Measurements from ENCODE around the gene RPL31.

The RPL31 gene

DNA sequence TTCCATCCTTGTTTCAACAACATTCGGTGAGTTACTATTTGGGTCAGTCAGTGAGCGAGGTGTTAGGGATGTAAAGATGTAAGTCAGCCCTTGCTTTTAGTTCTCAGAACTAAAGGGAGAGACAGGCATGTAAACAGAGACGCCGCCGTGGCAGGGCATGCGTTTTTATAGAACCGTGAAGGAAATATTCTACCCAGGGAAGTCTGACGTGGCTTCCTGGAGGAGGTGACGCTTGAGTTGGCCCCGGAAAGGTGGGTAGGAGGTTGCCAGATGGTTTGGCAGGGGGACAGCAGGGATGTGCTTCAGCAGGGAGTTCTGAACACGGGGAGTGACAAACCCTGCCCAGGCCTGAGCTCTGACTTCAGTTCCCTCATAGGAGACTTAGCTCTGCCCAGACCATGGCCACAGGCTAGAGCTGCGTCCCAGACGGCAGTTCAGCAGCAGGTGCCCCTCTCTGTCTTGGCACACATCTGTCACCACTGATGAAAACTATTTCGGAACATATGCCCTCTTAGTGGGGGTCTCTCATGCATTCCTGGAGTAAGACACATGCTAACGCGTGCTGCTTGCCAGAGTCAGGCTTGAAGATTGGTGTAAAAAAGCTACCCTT is 23.4 kb upstream of the RPL31 start:
- no peak for ATAC-seq
- TF ChIP-seq ZFP3 (CRISPR knock-in tag; IDR thresholded peaks at IDR 0.05): peak; percentile 91
- no peak for TF ChIP-seq SNAI2 (CRISPR knock-in tag; IDR thresholded peaks at IDR 0.05)
- TF ChIP-seq ZNF8 (CRISPR knock-in tag; IDR thresholded peaks at IDR 0.05): no peak

DNA sequence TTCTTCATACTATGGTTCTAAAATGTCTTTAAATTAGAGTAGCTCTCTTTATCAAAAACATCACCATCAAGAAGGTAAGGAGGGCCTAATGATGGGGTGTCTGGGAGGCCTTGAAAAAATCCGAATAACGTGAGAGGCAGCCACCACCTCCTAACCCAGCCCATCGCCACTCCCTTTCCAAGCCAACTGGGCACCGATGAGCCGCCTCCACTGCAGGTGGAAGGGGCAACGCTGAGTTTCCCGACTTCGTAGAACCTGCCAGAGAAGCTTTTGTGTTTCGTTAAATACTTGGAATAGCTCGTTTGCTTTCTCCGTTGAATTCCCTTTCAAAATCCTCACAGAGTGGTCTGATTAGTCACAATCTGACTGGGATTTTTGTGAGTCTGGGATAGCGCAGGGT is 22.0 kb upstream of the RPL31 start:
- TF ChIP-seq OSR1 (CRISPR knock-in tag; IDR thresholded peaks at IDR 0.05) (no peak), ARNTL (CRISPR knock-in tag; IDR thresholded peaks at IDR 0.05; ENCODE audit: borderline replicate concordance, low read depth) (no peak), RARB (CRISPR knock-in tag; IDR thresholded peaks at IDR 0.05) (no peak), ZNF70 (CRISPR knock-in tag; IDR thresholded peaks at IDR 0.05) (no peak), ESRRG (CRISPR knock-in tag; IDR thresholded peaks at IDR 0.05) (no peak), TOX (CRISPR knock-in tag; IDR thresholded peaks at IDR 0.05; ENCODE audit: borderline replicate concordance) (no peak), ZNF565 (CRISPR knock-in tag; conservative IDR thresholded peaks at IDR 0.05; ENCODE audit: low read depth) (no peak), ZFP30 (CRISPR knock-in tag; IDR thresholded peaks at IDR 0.05) (no peak), PPARA (CRISPR knock-in tag; IDR thresholded peaks at IDR 0.05; ENCODE audit: borderline replicate concordance) (no peak), ZFP3 (CRISPR knock-in tag; IDR thresholded peaks at IDR 0.05) (no peak), SNAI2 (CRISPR knock-in tag; IDR thresholded peaks at IDR 0.05) (no peak), ZC3H10 (CRISPR knock-in tag; IDR thresholded peaks at IDR 0.05) (no peak), TCF4 (CRISPR knock-in tag; IDR thresholded peaks at IDR 0.05; ENCODE audit: borderline replicate concordance) (no peak), ZNF8 (CRISPR knock-in tag; IDR thresholded peaks at IDR 0.05) (no peak), ISL1 (CRISPR knock-in tag; IDR thresholded peaks at IDR 0.05) (no peak)
- TF ChIP-seq, protein P1, sequence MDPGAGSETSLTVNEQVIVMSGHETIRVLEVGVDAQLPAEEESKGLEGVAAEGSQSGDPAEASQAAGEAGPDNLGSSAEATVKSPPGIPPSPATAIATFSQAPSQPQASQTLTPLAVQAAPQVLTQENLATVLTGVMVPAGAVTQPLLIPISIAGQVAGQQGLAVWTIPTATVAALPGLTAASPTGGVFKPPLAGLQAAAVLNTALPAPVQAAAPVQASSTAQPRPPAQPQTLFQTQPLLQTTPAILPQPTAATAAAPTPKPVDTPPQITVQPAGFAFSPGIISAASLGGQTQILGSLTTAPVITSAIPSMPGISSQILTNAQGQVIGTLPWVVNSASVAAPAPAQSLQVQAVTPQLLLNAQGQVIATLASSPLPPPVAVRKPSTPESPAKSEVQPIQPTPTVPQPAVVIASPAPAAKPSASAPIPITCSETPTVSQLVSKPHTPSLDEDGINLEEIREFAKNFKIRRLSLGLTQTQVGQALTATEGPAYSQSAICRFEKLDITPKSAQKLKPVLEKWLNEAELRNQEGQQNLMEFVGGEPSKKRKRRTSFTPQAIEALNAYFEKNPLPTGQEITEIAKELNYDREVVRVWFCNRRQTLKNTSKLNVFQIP (CRISPR knock-in tag; IDR thresholded peaks at IDR 0.05; ENCODE audit: borderline replicate concordance, low read depth): no peak
- TF ChIP-seq, protein P2, sequence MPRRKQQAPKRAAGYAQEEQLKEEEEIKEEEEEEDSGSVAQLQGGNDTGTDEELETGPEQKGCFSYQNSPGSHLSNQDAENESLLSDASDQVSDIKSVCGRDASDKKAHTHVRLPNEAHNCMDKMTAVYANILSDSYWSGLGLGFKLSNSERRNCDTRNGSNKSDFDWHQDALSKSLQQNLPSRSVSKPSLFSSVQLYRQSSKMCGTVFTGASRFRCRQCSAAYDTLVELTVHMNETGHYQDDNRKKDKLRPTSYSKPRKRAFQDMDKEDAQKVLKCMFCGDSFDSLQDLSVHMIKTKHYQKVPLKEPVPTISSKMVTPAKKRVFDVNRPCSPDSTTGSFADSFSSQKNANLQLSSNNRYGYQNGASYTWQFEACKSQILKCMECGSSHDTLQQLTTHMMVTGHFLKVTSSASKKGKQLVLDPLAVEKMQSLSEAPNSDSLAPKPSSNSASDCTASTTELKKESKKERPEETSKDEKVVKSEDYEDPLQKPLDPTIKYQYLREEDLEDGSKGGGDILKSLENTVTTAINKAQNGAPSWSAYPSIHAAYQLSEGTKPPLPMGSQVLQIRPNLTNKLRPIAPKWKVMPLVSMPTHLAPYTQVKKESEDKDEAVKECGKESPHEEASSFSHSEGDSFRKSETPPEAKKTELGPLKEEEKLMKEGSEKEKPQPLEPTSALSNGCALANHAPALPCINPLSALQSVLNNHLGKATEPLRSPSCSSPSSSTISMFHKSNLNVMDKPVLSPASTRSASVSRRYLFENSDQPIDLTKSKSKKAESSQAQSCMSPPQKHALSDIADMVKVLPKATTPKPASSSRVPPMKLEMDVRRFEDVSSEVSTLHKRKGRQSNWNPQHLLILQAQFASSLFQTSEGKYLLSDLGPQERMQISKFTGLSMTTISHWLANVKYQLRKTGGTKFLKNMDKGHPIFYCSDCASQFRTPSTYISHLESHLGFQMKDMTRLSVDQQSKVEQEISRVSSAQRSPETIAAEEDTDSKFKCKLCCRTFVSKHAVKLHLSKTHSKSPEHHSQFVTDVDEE (CRISPR knock-in tag; IDR thresholded peaks at IDR 0.05): no peak
- no peak for ATAC-seq

DNA sequence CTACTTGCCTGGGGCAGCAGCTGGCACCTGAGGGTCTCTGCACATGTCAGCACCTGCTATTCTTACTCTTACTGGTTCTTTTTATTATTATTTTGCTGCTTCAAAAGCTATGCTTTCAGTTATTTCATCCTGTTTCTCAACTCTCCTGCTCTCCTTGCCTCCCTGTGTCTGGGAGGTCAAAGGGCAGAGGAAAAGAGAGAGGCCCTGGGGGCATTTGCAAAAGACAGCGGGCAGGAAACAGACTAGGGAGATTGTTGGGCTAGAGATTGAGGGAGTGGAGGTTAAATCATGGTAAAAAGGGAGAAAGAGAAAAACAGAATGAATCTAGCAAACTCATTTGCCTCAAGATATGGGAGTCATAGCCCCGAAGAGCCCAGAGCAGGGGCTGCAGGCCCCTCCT is 21.1 kb upstream of the RPL31 start:
- no peak for ATAC-seq
- TF ChIP-seq, protein P3, sequence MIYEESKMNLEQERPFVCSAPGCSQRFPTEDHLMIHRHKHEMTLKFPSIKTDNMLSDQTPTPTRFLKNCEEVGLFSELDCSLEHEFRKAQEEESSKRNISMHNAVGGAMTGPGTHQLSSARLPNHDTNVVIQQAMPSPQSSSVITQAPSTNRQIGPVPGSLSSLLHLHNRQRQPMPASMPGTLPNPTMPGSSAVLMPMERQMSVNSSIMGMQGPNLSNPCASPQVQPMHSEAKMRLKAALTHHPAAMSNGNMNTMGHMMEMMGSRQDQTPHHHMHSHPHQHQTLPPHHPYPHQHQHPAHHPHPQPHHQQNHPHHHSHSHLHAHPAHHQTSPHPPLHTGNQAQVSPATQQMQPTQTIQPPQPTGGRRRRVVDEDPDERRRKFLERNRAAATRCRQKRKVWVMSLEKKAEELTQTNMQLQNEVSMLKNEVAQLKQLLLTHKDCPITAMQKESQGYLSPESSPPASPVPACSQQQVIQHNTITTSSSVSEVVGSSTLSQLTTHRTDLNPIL (CRISPR knock-in tag; IDR thresholded peaks at IDR 0.05; ENCODE audit: low read depth): no peak
- TF ChIP-seq TOX (CRISPR knock-in tag; IDR thresholded peaks at IDR 0.05; ENCODE audit: borderline replicate concordance) (no peak), ESRRG (CRISPR knock-in tag; IDR thresholded peaks at IDR 0.05) (no peak), GLIS3 (CRISPR knock-in tag; IDR thresholded peaks at IDR 0.05) (no peak)

DNA sequence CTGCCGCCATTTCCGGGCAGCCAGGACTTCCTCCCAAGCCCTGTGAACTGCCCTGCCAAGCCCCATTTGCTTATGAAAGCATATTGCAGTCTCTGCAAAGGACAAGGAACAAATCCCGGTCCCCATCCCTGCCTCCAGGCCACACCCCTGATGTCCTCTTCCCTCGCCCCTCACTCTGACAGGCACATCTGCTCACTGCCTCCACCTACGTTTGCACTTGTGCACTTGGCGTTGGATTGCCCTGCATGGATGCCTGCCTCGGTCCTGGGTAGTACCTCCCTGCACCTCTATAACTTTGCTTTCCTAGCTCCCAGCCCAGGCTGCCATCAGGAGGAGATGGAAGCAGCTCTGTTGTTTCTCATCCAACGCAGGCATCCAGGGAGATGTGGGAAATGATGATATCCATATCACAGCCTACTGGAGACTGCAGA is 19.6 kb upstream of the RPL31 start:
- peak; percentile 13 for ATAC-seq
- TF ChIP-seq ZNF70 (CRISPR knock-in tag; IDR thresholded peaks at IDR 0.05) (no peak), TCF4 (CRISPR knock-in tag; IDR thresholded peaks at IDR 0.05; ENCODE audit: borderline replicate concordance) (no peak), ZFP30 (CRISPR knock-in tag; IDR thresholded peaks at IDR 0.05) (no peak), BACH2 (CRISPR knock-in tag; IDR thresholded peaks at IDR 0.05; ENCODE audit: borderline replicate concordance) (no peak), PPARA (CRISPR knock-in tag; IDR thresholded peaks at IDR 0.05; ENCODE audit: borderline replicate concordance) (no peak), ZNF565 (CRISPR knock-in tag; conservative IDR thresholded peaks at IDR 0.05; ENCODE audit: low read depth) (no peak), ZNF8 (CRISPR knock-in tag; IDR thresholded peaks at IDR 0.05) (no peak), RARB (CRISPR knock-in tag; IDR thresholded peaks at IDR 0.05) (no peak), ZC3H10 (CRISPR knock-in tag; IDR thresholded peaks at IDR 0.05) (no peak), CSDC2 (CRISPR knock-in tag; IDR thresholded peaks at IDR 0.05) (no peak), ISL1 (CRISPR knock-in tag; IDR thresholded peaks at IDR 0.05) (no peak), ZFP3 (CRISPR knock-in tag; IDR thresholded peaks at IDR 0.05) (no peak), ARNTL (CRISPR knock-in tag; IDR thresholded peaks at IDR 0.05; ENCODE audit: borderline replicate concordance, low read depth) (no peak), SNAI2 (CRISPR knock-in tag; IDR thresholded peaks at IDR 0.05) (no peak)
- TF ChIP-seq, protein P1 (CRISPR knock-in tag; IDR thresholded peaks at IDR 0.05; ENCODE audit: borderline replicate concordance, low read depth): no peak
- TF ChIP-seq, protein P3 (CRISPR knock-in tag; IDR thresholded peaks at IDR 0.05; ENCODE audit: low read depth): no peak
- TF ChIP-seq, protein P4, sequence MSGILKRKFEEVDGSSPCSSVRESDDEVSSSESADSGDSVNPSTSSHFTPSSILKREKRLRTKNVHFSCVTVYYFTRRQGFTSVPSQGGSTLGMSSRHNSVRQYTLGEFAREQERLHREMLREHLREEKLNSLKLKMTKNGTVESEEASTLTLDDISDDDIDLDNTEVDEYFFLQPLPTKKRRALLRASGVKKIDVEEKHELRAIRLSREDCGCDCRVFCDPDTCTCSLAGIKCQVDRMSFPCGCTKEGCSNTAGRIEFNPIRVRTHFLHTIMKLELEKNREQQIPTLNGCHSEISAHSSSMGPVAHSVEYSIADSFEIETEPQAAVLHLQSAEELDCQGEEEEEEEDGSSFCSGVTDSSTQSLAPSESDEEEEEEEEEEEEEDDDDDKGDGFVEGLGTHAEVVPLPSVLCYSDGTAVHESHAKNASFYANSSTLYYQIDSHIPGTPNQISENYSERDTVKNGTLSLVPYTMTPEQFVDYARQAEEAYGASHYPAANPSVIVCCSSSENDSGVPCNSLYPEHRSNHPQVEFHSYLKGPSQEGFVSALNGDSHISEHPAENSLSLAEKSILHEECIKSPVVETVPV (CRISPR knock-in tag; IDR thresholded peaks at IDR 0.05): no peak

Measured in SK-N-SH treated with all-trans-retinoic acid at 6 μM for 48 hours (cell line).